ENCODE results near the gene SYT10. TPM values are rescaled to one million over a fixed set of nuclear protein-coding genes. Genes with fewer than 3 reads are reported as not detected.

Gene SYT10
- total RNA-seq: not detected in 2 replicates

GRCh38 chr12:33439587-33440011 lies at the start of gene SYT10:
SYT10 (minus strand) TSS chr12:33439819; CDS start chr12:33439522, 297 bp downstream.

